Heart left ventricle (tissue), 13 donors: ENCODE results near the gene RIIAD1.

Experiments used
- CTCF ChIP-seq, 12 donors: fragments of 200-600 bp; sonication (generic) in 4 of 12; IDR thresholded peaks; one replicate each; pipeline versions ENCODE4 v1.5.0 to v1.8.0; 2018 to 2022; ENCODE audit warnings: antibody characterized with exemption in 12 of 12, mild to moderate bottlenecking in 5 of 12
- POLR2A ChIP-seq, 2 donors: fragments of 450-650 bp; IDR thresholded peaks; one replicate each; pipeline ENCODE4 v1.6.1; 2017; ENCODE audit warnings: antibody characterized with exemption in 2 of 2, mild to moderate bottlenecking in 2 of 2, moderate library complexity in 2 of 2
- donor health status: ischemic (EF 13 %, LVEDD 7.1; RV severe dilation, severe dysfunction).
- donor health status: DM: no; HTN: yes; CAD: no.
- donor health status: DM: no; HTN: no; CAD: no.
- donor health status: ischemic (EF 25% LVEDD 6.9; RV normal size, moderate dysfunction).
- donor health status: ischemic (EF 25% LVEDD 5.7; RV mildly dilated, moderate dysfunction).
- donor health status: ischemic (EF 35%, LVEDD 5.7; RV mildly dilated, moderate dysfunction).
- donor health status: nonischemic (EF 11% LVEDD 7.7; RV severe dilation, severe dysfunction).
- donor health status: DM: yes; HTN: yes; CAD: no.
- donor health status: PGD.
- donor health status: ischemic (EF 29% LVEDD 5.4; RV normal size, mild dysfunction).
- donor health status: nonischemic (EF 23%, LVEDD 6.1; RV moderate dilation, normal function).

- no peak for TF ChIP-seq POLR2A (IDR thresholded peaks at IDR 0.05)
- no peak for TF ChIP-seq CTCF (IDR thresholded peaks at IDR 0.05)
Observed at GRCh38 chr1:151721788-151722510, 627 bp downstream of the RIIAD1 start.
